Fibroblast of gingiva (primary cell): ENCODE data around the gene DDX20.

Experiments used
- DNase-seq: peaks from one replicate; pipeline ENCODE4 v3.0.0-alpha.2; 2011; ENCODE audit warnings: low read depth

Gene DDX20

DNA sequence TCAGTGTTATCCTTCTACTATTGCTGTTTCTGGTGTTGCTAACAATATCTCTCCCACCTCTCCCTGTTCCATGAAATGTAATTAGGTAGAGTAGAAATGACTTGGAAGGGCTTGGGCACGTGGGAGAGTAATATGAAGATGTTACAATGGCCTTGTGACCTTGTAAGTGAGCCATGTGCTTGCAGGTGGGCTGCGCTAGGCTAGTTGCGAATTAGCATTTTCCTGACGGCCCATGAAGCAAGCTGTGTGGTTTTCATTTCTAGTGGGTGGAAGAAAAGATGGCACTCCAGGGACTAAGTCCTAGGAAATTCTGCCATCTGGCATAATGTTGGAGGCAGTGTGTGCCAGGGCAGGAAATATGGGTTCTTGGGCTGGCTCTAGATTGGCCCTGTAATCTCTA, 7.8 kb upstream of the DDX20 start:
- no peak for DNase-seq

DNA sequence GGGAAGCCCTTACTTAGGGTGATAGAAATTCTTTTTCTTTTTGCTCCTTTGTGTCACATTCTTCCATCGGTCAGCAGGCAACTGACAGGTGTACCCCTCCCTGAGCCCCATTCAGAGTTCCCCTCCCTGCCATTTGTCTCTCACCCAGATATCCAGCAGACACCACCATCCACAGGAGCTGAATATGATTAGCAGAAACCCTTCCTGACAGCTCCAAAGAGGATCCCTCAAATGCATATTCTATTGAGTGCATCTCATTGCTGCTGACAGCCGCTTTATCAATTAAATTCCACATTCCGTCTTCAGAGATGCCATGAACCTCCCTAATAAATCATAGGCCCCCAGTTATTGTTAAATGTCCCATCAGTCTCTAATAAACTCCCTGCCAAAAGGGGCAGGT, 6.1 kb upstream of the DDX20 start:
- DNase-seq = no peak

DNA sequence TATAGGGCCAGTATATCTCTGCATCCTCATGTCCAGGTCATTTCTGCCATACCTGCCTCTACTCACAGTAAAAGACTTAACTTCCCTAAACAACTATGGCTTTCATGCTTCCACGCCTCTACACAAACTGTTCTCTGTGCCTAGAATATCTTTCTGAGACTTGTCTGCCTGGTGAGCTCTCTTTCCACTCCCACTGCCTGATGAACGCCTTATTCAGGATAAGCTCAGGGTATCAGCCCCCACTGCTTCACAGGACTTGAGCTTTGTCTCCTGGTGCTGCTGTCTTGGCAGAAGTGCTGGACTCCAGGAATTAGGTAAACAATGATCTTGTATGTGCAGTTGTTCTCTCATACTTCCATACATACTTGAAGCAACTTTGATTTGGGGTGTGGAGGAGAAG, 4.8 kb upstream of the DDX20 start:
- no peak for DNase-seq

DNA sequence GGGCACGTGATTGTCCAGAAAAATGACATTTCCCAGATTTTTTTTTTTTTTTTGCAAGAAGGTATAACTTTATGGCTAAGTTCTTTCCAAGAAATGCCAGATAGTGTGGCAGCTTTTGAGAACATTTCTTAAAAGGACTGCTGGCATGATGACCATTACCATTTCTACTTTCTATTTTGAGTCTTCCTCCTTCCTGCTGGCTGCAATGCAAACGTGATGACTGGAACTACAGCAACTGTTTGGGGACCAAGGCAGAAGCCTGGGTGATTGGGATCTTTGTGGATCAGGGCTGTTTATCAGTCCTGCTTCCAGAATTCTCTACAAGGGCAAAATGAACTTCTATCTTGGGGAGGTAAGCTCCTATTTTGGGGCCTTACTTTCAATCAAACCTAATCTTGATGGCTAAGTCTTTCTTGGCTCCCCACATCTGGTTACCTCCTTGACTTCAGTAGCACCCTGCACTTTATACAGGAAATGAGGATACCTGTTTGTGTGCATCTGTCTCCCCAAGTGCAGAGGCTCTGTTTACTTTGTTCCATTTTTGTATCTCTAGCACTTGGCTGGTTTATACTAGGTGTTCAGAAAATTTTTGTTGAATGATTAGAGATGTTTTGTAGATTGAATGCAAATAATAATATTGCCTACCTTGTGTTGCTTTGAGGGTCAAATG, 3.7 kb upstream of the DDX20 start:
- DNase-seq = no peak

DNA sequence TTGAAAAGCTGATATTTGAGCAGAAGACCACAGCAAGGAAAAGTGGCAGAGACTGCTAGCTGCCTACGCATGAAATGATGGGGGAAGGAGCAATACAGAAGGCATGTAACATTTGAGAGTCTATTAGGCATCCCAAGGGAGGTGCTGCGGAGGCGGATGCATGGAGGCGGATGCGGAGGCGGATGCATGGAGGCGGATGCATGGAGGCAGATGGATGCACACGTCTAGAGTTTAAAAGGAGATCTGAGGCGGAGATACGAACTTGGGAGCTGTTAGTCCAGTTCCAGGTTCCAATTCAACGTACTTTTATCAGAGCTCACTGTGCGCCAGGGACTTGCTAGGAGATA, 744 bp upstream of the DDX20 start:
- peak; percentile 74 for DNase-seq

DNA sequence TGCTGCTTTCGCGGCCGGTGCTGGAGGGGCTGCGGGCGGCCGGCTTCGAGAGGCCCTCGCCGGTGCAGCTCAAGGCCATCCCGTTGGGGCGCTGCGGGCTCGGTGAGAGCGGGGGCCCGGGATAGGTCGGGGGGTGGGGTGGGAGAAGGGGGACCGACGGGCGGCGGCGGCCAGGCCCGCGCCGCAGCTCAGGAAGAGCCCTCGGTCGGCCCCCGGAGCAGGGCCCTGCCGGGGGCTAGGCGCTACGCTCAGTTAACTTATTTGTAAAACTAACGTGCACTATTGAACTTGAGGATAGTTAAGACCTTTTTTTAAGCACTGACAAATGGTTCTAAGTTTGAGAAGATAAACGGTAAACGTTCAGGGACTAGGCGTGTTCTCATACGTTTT, 418 bp downstream of the DDX20 start:
- no peak for DNase-seq

DNA sequence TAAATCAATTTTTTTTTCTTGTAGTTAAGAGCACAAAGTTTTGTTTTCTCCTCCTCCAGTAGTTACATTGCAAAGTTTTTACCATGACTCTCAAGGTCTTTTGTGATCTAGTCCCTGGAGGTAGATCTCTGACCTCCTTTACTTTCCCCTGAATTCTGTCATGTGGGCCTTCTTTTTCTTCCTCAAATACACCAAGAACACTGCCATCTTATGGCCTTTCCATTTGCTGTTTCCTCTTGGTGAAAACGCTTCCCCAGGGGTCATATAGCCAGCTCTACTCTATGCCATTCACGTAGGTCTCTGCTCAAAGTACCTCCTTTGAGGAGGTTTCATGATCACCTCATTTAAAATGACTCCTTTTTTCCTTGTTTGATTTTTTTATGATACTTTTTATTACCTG, 2.7 kb downstream of the DDX20 start:
- no peak for DNase-seq

DNA sequence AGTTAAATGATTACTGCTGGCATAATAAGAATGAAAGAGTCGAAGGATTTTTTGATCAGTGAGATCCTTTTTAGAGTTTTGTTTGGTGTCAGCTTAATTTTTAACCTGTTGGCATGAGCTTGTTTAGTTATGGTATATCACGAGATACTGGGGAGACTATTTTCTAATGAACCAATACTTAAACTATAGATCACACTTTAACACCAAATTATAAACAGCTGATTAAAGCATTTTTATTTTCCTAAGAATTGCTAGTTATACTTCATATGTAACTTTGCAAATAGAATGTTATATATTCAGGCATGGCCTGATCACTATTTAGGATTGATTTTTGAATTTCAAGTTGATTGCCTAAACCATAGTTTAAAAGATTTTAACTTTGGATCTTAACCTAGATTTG, 6.0 kb downstream of the DDX20 start:
- DNase-seq = no peak

DNA sequence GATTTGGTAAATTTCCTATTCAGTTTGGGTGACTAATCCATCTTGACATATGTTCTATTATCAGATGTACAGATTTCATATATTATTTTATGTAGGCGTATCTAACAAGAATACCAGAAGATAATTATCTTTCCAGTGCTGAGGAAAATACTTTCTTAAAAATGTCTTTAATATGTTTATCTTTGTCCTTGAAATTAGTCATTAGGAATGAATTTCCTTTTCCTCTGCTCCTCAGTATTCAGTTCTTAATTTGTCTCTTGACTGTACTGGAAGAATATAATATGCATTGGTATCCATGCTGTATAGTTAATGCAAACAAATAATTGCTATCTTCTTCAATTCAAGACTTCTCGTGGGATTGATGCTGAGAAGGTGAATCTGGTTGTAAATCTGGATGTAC, 6.6 kb downstream of the DDX20 start:
- no peak for DNase-seq

DNA sequence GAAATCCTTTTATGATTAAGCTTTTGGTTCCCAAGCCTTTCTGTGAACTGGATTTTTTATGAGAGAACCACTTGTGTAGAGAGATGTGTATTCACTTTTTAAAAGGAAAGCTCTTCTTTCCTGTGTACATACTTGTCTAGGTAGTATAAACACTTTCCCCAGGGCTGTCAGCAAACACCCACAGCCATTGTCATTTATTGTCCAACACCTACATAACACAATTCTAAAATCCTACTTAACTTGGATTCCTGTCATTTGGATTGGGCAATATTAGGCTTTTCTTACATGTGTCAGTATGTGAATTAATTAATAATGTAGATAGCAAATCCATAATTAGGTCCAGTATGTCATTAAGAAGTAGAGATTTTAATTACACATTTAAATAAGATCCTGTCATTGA, 12.3 kb downstream of the DDX20 start:
- DNase-seq = no peak

DNA sequence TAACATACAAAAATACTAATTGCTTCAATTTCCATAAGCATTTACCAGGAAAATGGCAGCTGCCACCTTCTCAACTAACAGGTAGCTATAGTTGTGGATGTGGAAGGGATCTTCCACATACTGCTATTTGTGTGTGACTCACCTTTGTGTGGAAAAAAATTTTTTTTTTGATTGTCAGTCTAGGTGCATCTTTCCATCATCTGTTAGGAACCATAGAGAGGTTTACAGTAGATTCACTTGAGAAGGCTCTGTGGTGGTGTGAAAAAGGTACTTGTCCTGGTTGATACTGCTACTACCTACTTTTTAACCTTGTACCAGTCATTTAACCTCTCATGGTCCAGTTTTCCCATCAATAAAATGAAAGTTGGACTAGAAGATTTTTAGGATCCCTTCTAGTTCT, 12.9 kb downstream of the DDX20 start:
- no peak for DNase-seq

DNA sequence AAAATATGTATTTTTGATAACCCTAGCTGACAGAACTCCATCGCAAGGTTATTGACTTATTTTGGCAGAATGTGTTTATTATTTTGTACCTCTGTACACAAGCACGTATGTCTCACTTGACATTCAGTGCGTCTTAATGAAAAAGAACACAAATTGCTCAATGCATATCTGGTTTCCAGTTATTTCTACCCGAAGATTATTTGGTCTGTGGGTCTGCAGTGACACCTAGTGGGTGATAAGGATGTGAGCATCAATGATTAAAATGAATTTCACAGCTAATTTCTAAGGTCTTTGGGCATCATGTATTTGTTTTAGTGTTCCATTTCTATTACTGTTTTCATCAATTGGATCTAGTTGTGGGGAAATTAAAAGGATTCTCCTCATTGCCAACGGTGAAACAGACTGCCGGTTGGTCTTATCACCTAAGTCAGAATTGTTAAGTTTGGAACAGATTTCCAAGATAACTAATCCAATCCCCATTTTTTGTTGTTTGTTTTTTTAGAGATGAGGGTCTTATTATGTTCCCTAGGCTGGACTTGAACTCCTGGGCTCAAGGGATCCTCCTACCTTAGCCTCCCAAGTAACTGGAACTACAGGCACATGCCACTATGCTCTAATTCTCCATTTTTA, 13.9 kb downstream of the DDX20 start:
- DNase-seq = peak; percentile 76

DNA sequence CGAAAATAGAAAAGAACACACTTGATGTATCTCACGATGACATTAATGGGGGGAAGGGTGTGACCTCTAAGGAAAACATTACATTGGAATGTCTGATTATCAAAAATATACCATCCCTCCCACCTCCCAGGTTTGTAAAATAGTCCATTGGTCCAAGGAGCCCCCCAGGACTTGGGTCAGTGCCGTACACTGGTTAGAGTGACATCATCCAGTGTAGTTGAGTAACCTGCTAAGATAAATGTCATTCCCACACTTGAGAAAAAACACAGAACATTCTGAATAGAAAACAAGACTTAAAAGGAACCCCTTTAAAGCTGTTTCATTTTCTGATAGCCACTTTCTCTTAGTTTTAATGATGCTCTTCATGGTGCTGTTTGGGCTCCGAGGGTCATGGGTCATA, 15.2 kb downstream of the DDX20 start:
- DNase-seq = no peak

DNA sequence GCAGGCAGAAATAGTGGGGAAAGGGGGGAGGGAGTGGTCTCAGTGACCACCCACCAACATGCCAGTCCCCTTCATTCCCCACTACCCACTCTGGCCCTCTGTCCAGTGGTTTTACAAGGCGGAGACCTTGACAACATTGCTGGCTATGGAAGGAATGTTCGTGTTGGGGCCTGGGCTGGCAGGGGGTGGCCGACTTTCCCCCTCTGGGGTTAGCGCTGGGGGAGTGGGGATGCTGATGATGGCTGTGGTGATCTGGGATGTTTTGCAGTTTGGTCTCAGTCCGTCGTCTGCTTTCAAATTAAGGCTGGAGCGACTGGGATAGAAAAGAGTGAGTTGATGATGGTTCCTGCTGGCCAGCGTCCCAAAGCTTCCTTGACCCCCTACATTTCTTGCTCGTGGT, 20.3 kb downstream of the DDX20 start:
- DNase-seq = no peak

DNA sequence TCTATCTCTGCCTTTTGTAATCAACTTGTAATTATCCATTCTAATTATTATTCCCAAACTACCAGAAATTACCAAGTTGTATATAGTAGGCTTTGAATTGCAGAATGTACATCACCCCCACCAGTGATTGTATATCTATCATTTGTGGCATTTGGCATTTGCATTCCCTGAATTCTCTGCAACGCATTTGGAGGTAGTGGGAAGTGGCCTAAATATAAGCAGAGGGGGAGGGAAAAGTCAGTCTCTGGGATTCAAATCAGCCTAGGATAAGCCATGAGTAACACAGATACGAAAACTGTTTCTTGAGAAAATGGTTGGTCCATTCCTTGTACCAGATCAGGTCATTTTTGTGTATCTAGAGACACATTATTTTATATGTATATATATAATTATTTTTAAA, 20.7 kb downstream of the DDX20 start:
- no peak for DNase-seq

DNA sequence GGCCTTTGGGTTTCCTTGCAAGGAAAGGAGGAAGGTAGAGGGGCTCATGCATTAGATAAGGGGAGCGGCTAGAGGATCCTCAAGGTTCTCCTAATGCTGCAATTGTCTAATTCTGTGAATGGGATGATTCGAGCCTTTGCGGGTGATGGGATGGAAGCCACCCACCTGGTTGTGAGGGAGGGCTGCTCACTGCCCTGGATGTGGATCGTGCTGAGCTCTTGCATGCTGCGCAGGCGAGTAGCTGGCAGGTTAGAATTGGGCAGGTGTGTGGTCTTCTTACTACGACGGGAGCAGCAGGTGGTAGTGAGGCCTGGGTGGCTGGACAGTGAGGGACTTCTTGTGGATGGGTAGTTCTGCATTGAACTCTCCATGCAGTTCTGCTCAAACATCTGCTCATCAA, 21.2 kb downstream of the DDX20 start:
- DNase-seq = no peak

DNA sequence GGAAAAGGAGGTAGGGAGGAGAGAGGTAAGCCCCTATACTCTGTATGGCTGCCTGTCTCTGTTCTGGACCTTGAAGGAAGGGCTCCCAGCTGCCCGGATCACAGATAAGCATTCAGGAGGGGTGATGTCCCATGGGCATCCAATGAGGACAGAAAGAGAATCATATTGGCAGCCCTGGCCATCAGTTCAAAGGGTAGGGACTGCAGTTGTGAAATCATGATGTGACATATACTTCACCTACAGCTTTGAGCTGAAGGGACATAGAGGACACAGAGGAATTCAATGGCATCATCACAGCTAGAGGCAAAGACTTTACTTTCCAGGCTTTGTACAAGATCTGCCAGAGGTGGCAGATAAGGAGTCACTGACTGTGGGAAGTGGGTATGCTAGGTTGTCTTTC, 21.6 kb downstream of the DDX20 start:
- no peak for DNase-seq

DNA sequence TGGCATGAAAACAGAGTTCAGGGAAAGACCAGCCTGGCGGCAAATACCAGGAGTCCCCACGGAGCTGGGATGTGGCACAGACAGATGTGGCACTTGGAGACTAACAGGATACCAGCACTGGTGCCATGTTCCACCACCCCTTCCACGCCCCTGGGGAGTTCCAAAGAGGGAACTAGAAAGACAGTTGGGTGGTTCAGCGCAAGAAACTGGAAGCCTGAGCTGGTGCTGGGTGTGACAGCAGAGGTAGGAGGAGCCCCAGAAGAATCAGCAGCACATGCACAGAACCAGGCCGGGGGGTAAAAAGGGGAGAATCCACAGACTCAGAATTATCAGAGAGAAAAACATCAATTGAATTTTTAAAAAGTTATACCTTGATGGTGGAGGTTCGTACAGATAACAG, 22.4 kb downstream of the DDX20 start:
- DNase-seq = no peak

DNA sequence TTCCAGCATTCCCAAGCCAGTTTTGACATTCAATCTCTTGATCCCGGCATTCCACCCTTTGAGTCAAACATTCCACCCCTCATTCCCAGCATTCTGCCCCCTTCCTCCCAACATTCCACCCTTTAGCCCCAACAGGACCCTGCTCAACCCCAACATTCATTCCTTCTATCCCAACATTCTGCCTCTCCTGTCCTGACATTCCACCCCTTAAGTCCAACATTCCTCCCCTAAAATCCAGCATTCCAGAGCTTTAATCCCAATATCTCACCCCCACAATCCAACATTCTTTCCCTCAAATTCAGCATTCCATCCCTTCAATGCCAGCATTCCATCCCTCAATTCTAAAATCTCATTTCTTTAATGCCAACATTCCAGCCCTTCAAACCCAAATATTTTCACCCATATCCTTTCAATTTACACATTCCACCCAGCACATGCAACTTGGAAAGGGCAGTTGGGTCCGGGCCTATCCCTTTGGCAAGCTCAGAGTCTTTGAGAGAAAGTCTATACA, 22.9 kb downstream of the DDX20 start:
- DNase-seq = peak; percentile 22

DNA sequence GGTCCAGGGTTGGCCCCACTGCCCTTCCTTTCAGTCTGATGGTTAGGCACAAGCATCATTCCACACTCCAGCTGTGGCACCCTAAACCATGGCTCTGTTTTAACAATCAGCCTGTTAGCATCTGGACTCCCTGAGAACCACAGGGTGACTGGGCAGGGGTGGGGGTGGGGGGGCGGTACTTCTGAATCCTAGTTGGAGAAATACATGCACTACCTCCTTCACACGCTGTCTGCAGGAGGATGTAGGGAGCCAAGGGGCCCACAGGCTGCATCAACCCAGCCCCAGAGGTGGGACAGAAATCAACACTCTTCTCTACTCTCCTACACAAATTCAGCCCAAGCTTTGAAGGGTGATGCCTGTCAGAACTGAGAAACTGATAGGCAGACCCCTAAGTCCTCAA, 23.8 kb downstream of the DDX20 start:
- DNase-seq = no peak

DNA sequence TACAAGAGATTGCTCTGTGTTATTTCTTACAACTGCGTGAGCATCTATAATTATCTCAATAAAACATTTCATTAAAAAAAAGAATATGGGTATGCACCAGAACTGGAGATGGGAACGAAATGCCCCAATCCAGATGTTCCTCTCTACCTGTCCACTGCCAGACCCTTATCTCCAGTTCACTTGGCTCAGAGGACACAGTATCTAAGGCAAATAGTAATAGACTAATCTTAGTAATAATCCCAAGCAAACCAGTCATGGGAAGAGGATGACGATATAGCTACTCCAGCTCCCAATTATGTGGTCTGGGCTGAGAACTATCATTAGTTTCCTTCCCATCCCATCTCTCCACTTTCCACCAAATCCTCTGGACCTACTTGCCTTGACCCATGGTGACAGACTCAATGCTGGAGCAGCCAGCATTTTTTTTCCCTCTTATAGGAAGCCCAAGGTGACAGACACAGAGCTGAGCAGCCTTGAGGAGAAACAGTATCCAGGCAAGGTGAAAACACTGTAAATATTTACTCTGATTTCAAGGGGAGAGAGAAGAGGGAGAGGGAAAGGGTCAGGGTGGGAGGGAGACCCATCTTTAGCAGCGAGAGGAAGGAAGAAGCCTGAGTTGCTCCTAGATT, 28.7 kb downstream of the DDX20 start:
- DNase-seq = no peak

DNA sequence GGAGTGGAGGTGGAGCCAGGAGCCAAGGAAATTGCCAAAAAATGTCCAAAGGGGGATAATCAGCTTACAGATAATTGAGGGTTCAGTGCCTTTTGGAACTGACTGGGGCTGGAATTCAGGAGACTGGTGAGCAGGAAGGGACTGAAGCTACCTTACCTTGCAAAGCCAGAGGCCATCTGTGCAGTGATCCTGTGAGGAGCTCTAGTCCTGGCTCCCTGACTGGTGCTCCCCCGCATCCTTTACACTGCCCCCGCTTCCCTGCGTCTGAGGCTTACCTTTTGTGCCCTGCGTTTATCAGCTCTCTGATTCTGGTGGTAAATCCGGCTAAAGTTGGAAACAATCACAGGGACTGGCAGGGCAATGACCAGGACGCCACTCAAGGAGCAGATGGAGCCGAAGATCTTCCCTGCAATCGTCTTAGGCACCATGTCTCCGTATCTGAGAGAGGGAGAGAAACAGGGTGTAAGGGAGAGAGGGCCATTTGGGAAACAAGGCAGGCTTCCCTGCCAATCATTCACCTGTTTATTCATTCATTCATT, 31.0 kb downstream of the DDX20 start:
- no peak for DNase-seq

DNA sequence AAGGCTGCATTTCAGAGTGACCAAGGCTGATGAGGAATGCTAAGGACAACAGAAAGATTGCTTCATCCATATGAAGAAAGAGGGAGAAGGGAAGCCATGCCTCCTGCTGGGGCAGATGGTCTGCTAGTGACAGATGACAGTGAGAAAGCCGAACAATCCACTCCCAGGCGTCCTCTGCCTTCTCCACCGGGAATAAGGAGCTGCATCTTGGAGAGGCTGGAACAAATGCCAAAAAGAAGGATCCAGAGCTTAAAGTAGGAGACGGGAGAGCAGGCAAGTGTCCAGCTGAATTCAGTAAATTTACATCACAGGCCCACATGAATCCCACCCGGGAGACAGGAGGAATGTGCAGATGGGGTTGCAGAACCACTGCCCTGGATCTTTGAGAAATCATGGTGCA, 33.4 kb downstream of the DDX20 start:
- DNase-seq = peak; percentile 78
